Ishikawa (cell line): ENCODE results near the gene WWOX.
A peak's percentile ranks its signal among the peaks of the same experiment; 100 is the strongest.

Experiments
- CEBPB ChIP-seq: IDR thresholded peaks from 2 replicates; pipeline ENCODE4 v1.6.1; 2012
- CREB1 ChIP-seq: IDR thresholded peaks from 2 replicates; pipeline ENCODE4 v1.6.1; 2012; ENCODE audit warnings: low read depth
- EGR1 ChIP-seq: IDR thresholded peaks from 2 replicates; pipeline ENCODE4 v1.6.1; 2012
- EP300 ChIP-seq: IDR thresholded peaks from 2 replicates; pipeline ENCODE4 v1.6.1; 2012; ENCODE audit warnings: borderline replicate concordance
- FOXM1 ChIP-seq: IDR thresholded peaks from 2 replicates; pipeline ENCODE4 v1.6.1; 2012; ENCODE audit warnings: low read depth, borderline replicate concordance
- MAX ChIP-seq: IDR thresholded peaks from 2 replicates; pipeline ENCODE4 v1.6.1; 2012
- NFIC ChIP-seq: IDR thresholded peaks from 2 replicates; pipeline ENCODE4 v1.6.1; 2012
- RAD21 ChIP-seq: IDR thresholded peaks from 2 replicates; pipeline ENCODE4 v1.6.1; 2012; ENCODE audit warnings: low read depth
- REST ChIP-seq: IDR thresholded peaks from 2 replicates; pipeline ENCODE4 v1.6.1; 2012; ENCODE audit warnings: low read depth, mild to moderate bottlenecking
- TAF1 ChIP-seq: IDR thresholded peaks from 2 replicates; pipeline ENCODE4 v1.6.1; 2012; ENCODE audit warnings: low read depth, mild to moderate bottlenecking
- TCF12 ChIP-seq: IDR thresholded peaks from 2 replicates; pipeline ENCODE4 v1.6.1; 2012; ENCODE audit warnings: low read depth
- TEAD4 ChIP-seq: IDR thresholded peaks from 2 replicates; pipeline ENCODE4 v1.6.1; 2012
- USF1 ChIP-seq: IDR thresholded peaks from 2 replicates; pipeline ENCODE4 v1.6.1; 2012
- YY1 ChIP-seq: IDR thresholded peaks from 2 replicates; pipeline ENCODE4 v1.6.1; 2012; ENCODE audit warnings: low read depth
- ZBTB7A ChIP-seq: IDR thresholded peaks from 2 replicates; pipeline ENCODE4 v1.6.1; 2012; ENCODE audit warnings: low read depth

The WWOX gene

GRCh38 chr16:78099271-78100111, at the start of gene WWOX:
WWOX (plus strand) TSS chr16:78099654.
- no peak for TF ChIP-seq TCF12
- peak; percentile 64 for TF ChIP-seq YY1
- TF ChIP-seq EGR1: no peak
- peak; percentile 91; the same call in 1 of the 2 replicates for TF ChIP-seq ZBTB7A
- TF ChIP-seq USF1: peak; percentile 27; the same call in 1 of the 2 replicates
- peak; percentile 40; the same call in 1 of the 2 replicates for TF ChIP-seq CREB1
- TF ChIP-seq TAF1: no peak
- no peak for TF ChIP-seq RAD21
- TF ChIP-seq EP300: no peak
- TF ChIP-seq CEBPB: no peak
- TF ChIP-seq FOXM1: no peak
- peak; percentile 56 for TF ChIP-seq MAX
- TF ChIP-seq TEAD4: no peak
- TF ChIP-seq REST: no peak
- TF ChIP-seq NFIC: no peak

GRCh38 chr16:78050734-78051400, 48.6 kb upstream of the WWOX start:
- TF ChIP-seq EGR1 (no peak), REST (no peak), TEAD4 (no peak), EP300 (no peak), ZBTB7A (no peak), TCF12 (no peak), NFIC (no peak), FOXM1 (no peak), RAD21 (no peak), YY1 (no peak), CEBPB (no peak), CREB1 (no peak), MAX (no peak), TAF1 (no peak), USF1 (no peak)

GRCh38 chr16:78057803-78058564, 41.5 kb upstream of the WWOX start:
- TF ChIP-seq YY1: no peak
- TF ChIP-seq MAX: no peak
- TF ChIP-seq EGR1: no peak
- TF ChIP-seq FOXM1: no peak
- no peak for TF ChIP-seq EP300
- TF ChIP-seq USF1: no peak
- TF ChIP-seq CEBPB: no peak
- TF ChIP-seq NFIC: no peak
- TF ChIP-seq TCF12: no peak
- no peak for TF ChIP-seq ZBTB7A
- TF ChIP-seq RAD21: no peak
- no peak for TF ChIP-seq TAF1
- no peak for TF ChIP-seq CREB1
- TF ChIP-seq REST: no peak
- TF ChIP-seq TEAD4: no peak
